MCF 10A (cell line): ENCODE data around the gene FAM3D. TPM values are rescaled to one million over a fixed set of nuclear protein-coding genes. Genes with fewer than 3 reads are reported as not detected.

Experiments used
- BruUV-seq: library from RNA; stranded (reverse); fragments of 400-500 nt; replicated peaks from 2 replicates; lab custom pipeline; 2021; lab: Mats Ljungman, UMichigan
- CTCF ChIA-PET: fragments of 300-600 bp; sonication (Branson Sonifier 250); formaldehyde crosslinking; extraction: SDS; loops from one replicate; lab custom pipeline; 2021; ENCODE audit warnings: antibody characterized with exemption, inconsistent platforms; lab: Yijun Ruan, JAX
- POLR2A ChIA-PET: fragments of 300-600, 350-650 bp; sonication (Branson Sonifier 250); formaldehyde crosslinking; extraction: SDS; loops from one replicate; lab custom pipeline; 2020; ENCODE audit warnings: antibody characterized with exemption, inconsistent platforms; lab: Yijun Ruan, JAX
- DNase-seq: peaks from one replicate; pipeline ENCODE4 v3.0.0-alpha.2; 2018; ENCODE audit not compliant: unreplicated experiment
- H3K27ac Mint-ChIP-seq: one replicate; pipeline ENCODE4 v1.8.0; 2022; ENCODE audit warnings: mild to moderate bottlenecking, low read depth, mixed read lengths; ENCODE audit not compliant: unreplicated experiment
- H3K27me3 Mint-ChIP-seq: one replicate; pipeline ENCODE4 v1.8.0; 2022; ENCODE audit warnings: mixed read lengths; ENCODE audit not compliant: insufficient read depth, unreplicated experiment
- H3K36me3 Mint-ChIP-seq: one replicate; pipeline ENCODE4 v1.8.0; 2022; ENCODE audit warnings: mild to moderate bottlenecking, moderate library complexity, mixed read lengths; ENCODE audit not compliant: insufficient read depth, unreplicated experiment
- H3K4me1 Mint-ChIP-seq: one replicate; pipeline ENCODE4 v1.8.0; 2022; ENCODE audit warnings: mixed read lengths; ENCODE audit not compliant: insufficient read depth, unreplicated experiment
- H3K4me3 Mint-ChIP-seq: one replicate; pipeline ENCODE4 v1.8.0; 2022; ENCODE audit warnings: mild to moderate bottlenecking, moderate library complexity, mixed read lengths; ENCODE audit not compliant: unreplicated experiment
- H3K9me3 Mint-ChIP-seq: one replicate; pipeline ENCODE4 v1.8.0; 2022; ENCODE audit warnings: mixed read lengths; ENCODE audit not compliant: unreplicated experiment
- intact Hi-C: fragments of 100-400 bp; cut with micrococcal nuclease; formaldehyde crosslinking; loops from 2 replicates; pipeline ENCODE4 v1.14.1; 2022
- total RNA-seq: library from RNA; stranded (reverse); gene quantifications from 2 replicates; pipeline ENCODE4 v1.2.3, GENCODE V29; 2022
- TF ChIP-seq, protein P1 (sequence below): fragments of 200-600 bp; IDR thresholded peaks from one replicate; pipeline ENCODE4 v1.8.0; 2022; ENCODE audit warnings: antibody characterized with exemption, mild to moderate bottlenecking; ENCODE audit not compliant: unreplicated experiment

The FAM3D gene
- total RNA-seq, 1 experiment from 2014 or later, result not detected

DNA sequence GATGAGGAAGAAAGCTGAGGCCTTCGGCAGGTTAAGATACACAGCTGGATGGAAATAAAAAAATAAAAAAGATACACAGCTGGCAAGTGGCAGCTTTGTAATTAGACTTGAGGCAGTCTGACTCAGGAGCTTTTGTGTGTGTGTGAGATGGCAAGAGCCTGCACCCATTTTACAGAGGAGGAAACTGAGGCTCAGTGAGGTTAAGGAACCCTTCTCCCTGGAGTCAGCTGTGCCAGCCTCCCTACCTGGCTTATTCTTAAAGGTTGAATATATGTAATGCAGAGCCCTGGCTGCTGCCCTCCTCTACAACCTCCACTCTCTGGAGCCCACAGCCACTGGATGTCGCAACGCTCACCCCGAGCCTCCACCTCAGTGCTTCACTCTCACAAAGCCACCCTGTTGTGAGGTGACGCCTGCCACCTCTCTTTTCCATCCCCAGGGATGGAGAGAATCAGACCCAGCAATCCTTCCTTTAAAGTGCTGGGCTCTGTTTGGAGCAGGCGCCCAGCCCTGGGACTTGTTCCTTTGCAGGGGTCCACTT lies 68.7 kb downstream of the FAM3D start:
- DNase-seq, result no peak
- intact Hi-C loops, result no loop called here
- no TSS peak for BruUV-seq
- Mint-ChIP-seq H3K27me3 (peaks cover 22% of the 10 kb centered on the region), H3K27ac (no peak overlapping the region), H3K4me1 (no peaks in the 10 kb centered on the region), H3K4me3 (no peak overlapping the region), H3K36me3 (no peaks in the 10 kb centered on the region), H3K9me3 (no peaks in the 10 kb centered on the region)
- POLR2A ChIA-PET, result interaction anchor here (1.0 kb wide), 1 partner anchor 30 kb away, joined by 4 read pairs; no protein-coding TSS in a partner anchor
- TF ChIP-seq, protein P1, sequence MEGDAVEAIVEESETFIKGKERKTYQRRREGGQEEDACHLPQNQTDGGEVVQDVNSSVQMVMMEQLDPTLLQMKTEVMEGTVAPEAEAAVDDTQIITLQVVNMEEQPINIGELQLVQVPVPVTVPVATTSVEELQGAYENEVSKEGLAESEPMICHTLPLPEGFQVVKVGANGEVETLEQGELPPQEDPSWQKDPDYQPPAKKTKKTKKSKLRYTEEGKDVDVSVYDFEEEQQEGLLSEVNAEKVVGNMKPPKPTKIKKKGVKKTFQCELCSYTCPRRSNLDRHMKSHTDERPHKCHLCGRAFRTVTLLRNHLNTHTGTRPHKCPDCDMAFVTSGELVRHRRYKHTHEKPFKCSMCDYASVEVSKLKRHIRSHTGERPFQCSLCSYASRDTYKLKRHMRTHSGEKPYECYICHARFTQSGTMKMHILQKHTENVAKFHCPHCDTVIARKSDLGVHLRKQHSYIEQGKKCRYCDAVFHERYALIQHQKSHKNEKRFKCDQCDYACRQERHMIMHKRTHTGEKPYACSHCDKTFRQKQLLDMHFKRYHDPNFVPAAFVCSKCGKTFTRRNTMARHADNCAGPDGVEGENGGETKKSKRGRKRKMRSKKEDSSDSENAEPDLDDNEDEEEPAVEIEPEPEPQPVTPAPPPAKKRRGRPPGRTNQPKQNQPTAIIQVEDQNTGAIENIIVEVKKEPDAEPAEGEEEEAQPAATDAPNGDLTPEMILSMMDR, result no peak
- CTCF ChIA-PET, result interaction anchor here (0.5 to 1.3 kb wide), 5 partner anchors 12 to 42 kb away, joined by 3 to 6 read pairs (median 3); no protein-coding TSS in a partner anchor

DNA sequence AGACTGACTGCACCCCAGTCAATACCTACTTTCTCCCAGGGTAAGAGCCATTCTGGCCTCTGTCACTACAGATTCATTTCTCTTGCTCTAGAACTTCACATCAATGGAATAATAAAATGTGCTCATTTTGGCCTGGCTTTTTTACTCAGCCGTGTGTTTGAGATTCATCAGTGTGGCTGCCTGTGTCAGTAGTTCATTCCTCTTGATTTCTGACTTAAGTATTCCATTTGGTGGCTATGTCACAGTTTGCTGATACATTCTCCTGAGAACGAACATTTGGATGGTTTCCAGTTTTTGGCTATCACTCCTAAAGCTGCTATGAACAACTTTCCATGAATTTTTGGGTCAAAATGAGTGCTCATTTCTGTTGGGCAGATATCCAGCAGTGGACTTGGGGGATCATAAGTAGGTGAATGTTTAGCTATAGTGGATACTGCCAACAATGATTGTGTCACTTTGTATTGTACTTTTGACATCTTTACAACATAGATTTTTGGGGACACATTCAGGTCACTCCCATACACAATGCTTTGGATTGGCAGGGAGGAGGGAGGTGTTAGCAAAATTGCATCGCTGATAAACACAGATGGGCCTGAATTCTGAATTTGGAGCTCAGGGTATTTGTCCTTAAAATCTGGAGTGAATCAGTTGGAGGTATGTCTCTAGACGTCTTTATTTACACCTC lies 69.6 kb downstream of the FAM3D start:
- H3K4me1 Mint-ChIP-seq, result no peaks in the 10 kb centered on the region
- TF ChIP-seq, protein P1, result no peak
- no peaks in the 10 kb centered on the region for H3K36me3 Mint-ChIP-seq
- intact Hi-C loops, result no loop called here
- POLR2A ChIA-PET, result interaction anchor here (1.0 kb wide), 1 partner anchor 30 kb away, joined by 4 read pairs; no protein-coding TSS in a partner anchor
- CTCF ChIA-PET, result interaction anchor here (0.8 to 1.3 kb wide), 3 partner anchors 12 to 34 kb away, joined by 3 to 6 read pairs (median 3); no protein-coding TSS in a partner anchor
- no peak for DNase-seq
- H3K27me3 Mint-ChIP-seq, result peaks cover 13% of the 10 kb centered on the region
- no peak overlapping the region for H3K4me3 Mint-ChIP-seq
- H3K9me3 Mint-ChIP-seq, result no peaks in the 10 kb centered on the region
- BruUV-seq, result no TSS peak
- H3K27ac Mint-ChIP-seq, result no peak overlapping the region

DNA sequence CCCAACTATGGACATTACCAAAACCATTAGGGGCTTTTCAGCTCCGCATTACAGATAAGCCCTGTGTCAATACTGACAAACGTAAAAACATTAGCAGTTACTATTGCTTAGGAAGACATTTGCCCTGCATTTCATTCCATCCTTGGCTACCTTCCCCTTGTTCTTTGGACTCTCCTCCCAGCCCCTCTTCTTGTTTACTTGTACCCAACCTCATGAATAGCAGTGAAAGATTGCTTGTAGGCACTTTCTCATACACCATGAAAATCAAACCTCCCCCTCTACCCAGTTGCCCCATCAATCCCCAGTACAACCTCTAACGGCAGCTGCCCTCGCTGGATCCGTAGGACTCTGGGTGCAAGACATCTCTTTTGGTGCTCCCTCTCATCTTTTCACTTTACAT lies 72.5 kb downstream of the FAM3D start:
- Mint-ChIP-seq H3K4me1 (no peaks in the 10 kb centered on the region), H3K4me3 (no peak overlapping the region), H3K36me3 (no peaks in the 10 kb centered on the region), H3K27ac (no peak overlapping the region), H3K27me3 (no peaks in the 10 kb centered on the region), H3K9me3 (no peaks in the 10 kb centered on the region)
- DNase-seq, result no peak
- intact Hi-C loops, result no loop called here
- BruUV-seq, result no TSS peak
- ChIA-PET CTCF (interaction anchor here (0.5 to 1.0 kb wide), 2 partner anchors 24 to 26 kb away, joined by 3 to 5 read pairs; no protein-coding TSS in a partner anchor), POLR2A (no interaction called here)
- TF ChIP-seq, protein P1, result no peak
